Kidney epithelial cell (primary cell): ENCODE measurements around the gene ANAPC7. TPM values are rescaled to one million over a fixed set of nuclear protein-coding genes. Genes with fewer than 3 reads are reported as not detected.
"Not testable (repeated sequence)": the region's sequence is repeated elsewhere in the genome, so short reads cannot be mapped to it uniquely, and the experiment has no call there.

Source experiments
- DNase-seq: peaks from one replicate; pipeline ENCODE4 v3.0.0-alpha.2; 2010; ENCODE audit warnings: low read depth
- H3K27me3 ChIP-seq: 2 replicates; pipeline ENCODE4 v1.6.0; 2011; ENCODE audit warnings: low read length; ENCODE audit not compliant: control insufficient read depth, insufficient read depth
- H3K36me3 ChIP-seq: 2 replicates; pipeline ENCODE4 v1.5.1; 2011; ENCODE audit warnings: low read length; ENCODE audit not compliant: control insufficient read depth, insufficient read depth
- H3K4me3 ChIP-seq: 2 replicates; pipeline ENCODE4 v1.5.1; 2011; ENCODE audit warnings: low read depth, mild to moderate bottlenecking, control low read depth, low read length
- CTCF ChIP-seq: IDR thresholded peaks from 2 replicates; pipeline ENCODE4 v1.5.1; 2011; ENCODE audit warnings: mild to moderate bottlenecking, moderate library complexity, low read length, control low read depth, inconsistent platforms; ENCODE audit not compliant: insufficient read depth, poor library complexity, severe bottlenecking
- total RNA-seq: library from RNA; depleted of rRNA; stranded (reverse); fragments of >200 nt; gene quantifications from 2 replicates; pipeline ENCODE4 v1.2.3, GENCODE V29; 2015

The ANAPC7 gene
- total RNA-seq, 1 donor from 2014 or later: 51.3 TPM

- Histone ChIP-seq H3K36me3 (peaks cover 9% of the 10 kb centered on the region), H3K27me3 (no peaks in the 10 kb centered on the region), H3K4me3 (no peak overlapping the region)
- DNase-seq: no peak
- no peak for TF ChIP-seq CTCF
These were observed 62.8 kb downstream of the ANAPC7 start for GRCh38 chr12:110340706-110341105.

- H3K27me3 ChIP-seq, H3K36me3 ChIP-seq, DNase-seq, H3K4me3 ChIP-seq: not testable (repeated sequence)
These were observed 63.2 kb downstream of the ANAPC7 start for GRCh38 chr12:110340261-110340660.

GRCh38 chr12:110339184-110339952 is 64.1 kb downstream of the ANAPC7 start:
- Histone ChIP-seq H3K27me3 (no peaks in the 10 kb centered on the region), H3K4me3 (no peak overlapping the region), H3K36me3 (peaks cover 9% of the 10 kb centered on the region)
- no peak for TF ChIP-seq CTCF
- DNase-seq: no peak

GRCh38 chr12:110338754-110339153 is 64.8 kb downstream of the ANAPC7 start:
- DNase-seq: no peak
- TF ChIP-seq CTCF: no peak
- Histone ChIP-seq H3K27me3 (no peaks in the 10 kb centered on the region), H3K36me3 (peaks cover 6% of the 10 kb centered on the region), H3K4me3 (no peak overlapping the region)

GRCh38 chr12:110337912-110338710 is 65.4 kb downstream of the ANAPC7 start:
- Histone ChIP-seq H3K27me3 (no peaks in the 10 kb centered on the region), H3K36me3 (peaks cover 6% of the 10 kb centered on the region), H3K4me3 (no peak overlapping the region)
- no peak for DNase-seq
- TF ChIP-seq CTCF: no peak

GRCh38 chr12:110335481-110336045 is 67.9 kb downstream of the ANAPC7 start:
- no peak for DNase-seq
- no peaks in the 10 kb centered on the region for H3K27me3 ChIP-seq
- H3K36me3 ChIP-seq: peaks cover 3% of the 10 kb centered on the region
- TF ChIP-seq CTCF: no peak
- no peak overlapping the region for H3K4me3 ChIP-seq
